Tibial nerve (tissue), 4 donors: Measurements from ENCODE around the gene ZNF827.

Experiments used
- EP300 ChIP-seq, 2 donors: sonication (generic); formaldehyde crosslinking; IDR thresholded peaks; one replicate each; pipeline ENCODE4 v1.6.1; 2017; ENCODE audit warnings: antibody characterized with exemption in 2 of 2, mild to moderate bottlenecking in 1 of 2
- POLR2A ChIP-seq, 2 donors: fragments of 450-650 bp; IDR thresholded peaks; one replicate each; pipeline ENCODE4 v1.6.1; 2017; ENCODE audit warnings: antibody characterized with exemption in 2 of 2, mild to moderate bottlenecking in 2 of 2, moderate library complexity in 2 of 2
- TF ChIP-seq, protein P1 (sequence below), 5 experiments: fragments of 200-600 bp in 3 of 5; fragments of 450-650 bp in 2 of 5; sonication (generic) in 3 of 5; IDR thresholded peaks; one replicate each; pipeline ENCODE4 v1.5.1; 2016 to 2019; ENCODE audit warnings: antibody characterized with exemption in 5 of 5, mild to moderate bottlenecking in 3 of 5, moderate library complexity in 2 of 5

DNA sequence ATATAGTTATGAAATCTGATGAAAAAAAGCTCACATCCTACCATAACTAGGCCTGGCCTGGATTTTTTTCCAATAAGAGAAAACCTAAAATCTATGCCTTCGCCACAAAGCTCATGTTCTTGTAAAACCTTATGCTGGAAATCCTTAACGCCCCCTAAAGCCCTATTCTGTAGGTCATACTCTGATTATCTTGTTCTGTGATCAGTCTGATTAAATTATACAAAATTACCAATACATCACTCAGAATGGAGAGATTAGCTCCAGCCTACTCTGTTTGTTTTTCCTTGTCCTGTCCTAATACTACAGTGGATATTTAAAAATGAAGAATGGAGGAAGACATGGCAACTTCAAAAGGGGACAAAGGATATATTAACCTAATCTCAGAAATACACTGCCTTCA lies 7.2 kb downstream of the ZNF827 start:
- TF ChIP-seq POLR2A (IDR thresholded peaks at IDR 0.05): no peak
- TF ChIP-seq, protein P1, sequence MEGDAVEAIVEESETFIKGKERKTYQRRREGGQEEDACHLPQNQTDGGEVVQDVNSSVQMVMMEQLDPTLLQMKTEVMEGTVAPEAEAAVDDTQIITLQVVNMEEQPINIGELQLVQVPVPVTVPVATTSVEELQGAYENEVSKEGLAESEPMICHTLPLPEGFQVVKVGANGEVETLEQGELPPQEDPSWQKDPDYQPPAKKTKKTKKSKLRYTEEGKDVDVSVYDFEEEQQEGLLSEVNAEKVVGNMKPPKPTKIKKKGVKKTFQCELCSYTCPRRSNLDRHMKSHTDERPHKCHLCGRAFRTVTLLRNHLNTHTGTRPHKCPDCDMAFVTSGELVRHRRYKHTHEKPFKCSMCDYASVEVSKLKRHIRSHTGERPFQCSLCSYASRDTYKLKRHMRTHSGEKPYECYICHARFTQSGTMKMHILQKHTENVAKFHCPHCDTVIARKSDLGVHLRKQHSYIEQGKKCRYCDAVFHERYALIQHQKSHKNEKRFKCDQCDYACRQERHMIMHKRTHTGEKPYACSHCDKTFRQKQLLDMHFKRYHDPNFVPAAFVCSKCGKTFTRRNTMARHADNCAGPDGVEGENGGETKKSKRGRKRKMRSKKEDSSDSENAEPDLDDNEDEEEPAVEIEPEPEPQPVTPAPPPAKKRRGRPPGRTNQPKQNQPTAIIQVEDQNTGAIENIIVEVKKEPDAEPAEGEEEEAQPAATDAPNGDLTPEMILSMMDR (IDR thresholded peaks at IDR 0.05): no peak
- TF ChIP-seq EP300 (IDR thresholded peaks at IDR 0.05): no peak
